Endothelial cell of umbilical vein (primary cell): ENCODE results near the gene C1orf116. TPM values are rescaled to one million over a fixed set of nuclear protein-coding genes. Genes with fewer than 3 reads are reported as not detected.

Source experiments
- BruUV-seq: library from RNA; stranded (reverse); fragments of 400-500 nt; replicated peaks from 2 replicates; lab custom pipeline; 2021; lab: Mats Ljungman, UMichigan
- CTCF ChIA-PET: fragments of 300-600, 350-600 bp; sonication (Branson Sonifier 250); formaldehyde crosslinking; loops from one replicate; lab custom pipeline; 2021; ENCODE audit warnings: antibody characterized with exemption, inconsistent platforms; lab: Charles Lee
- POLR2A ChIA-PET: fragments of 300-600, 350-600 bp; sonication (Branson Sonifier 250); formaldehyde crosslinking; loops from one replicate; lab custom pipeline; 2021; ENCODE audit warnings: antibody characterized with exemption, inconsistent platforms; lab: Charles Lee
- DNase-seq: peaks from one replicate; pipeline ENCODE4 v3.0.0-alpha.2; 2011; ENCODE audit warnings: low read depth, low spot score
- FAIRE-seq: peaks from 2 replicates; lab custom pipeline; 2011; peaks lifted over from hg19 to GRCh38; lab: Jason Lieb, UNC
- H2AFZ ChIP-seq: 2 replicates; pipeline ENCODE4 v1.6.0; 2012; ENCODE audit warnings: low read depth, low read length, control low read depth, inconsistent platforms
- H3K27ac ChIP-seq: 2 replicates; pipeline ENCODE4 v1.5.1; 2011; ENCODE audit warnings: low read depth, mild to moderate bottlenecking, control low read depth, low read length, moderate library complexity; ENCODE audit not compliant: insufficient read depth
- H3K27me3 ChIP-seq, 2 experiments: 2 replicates each; pipeline versions ENCODE4 v1.6.0 to v1.6.1; 2011; ENCODE audit warnings: low read length in 2 of 2, mixed read lengths in 1 of 2; ENCODE audit not compliant: control insufficient read depth in 2 of 2, insufficient read depth in 2 of 2
- H3K36me3 ChIP-seq, 2 experiments: 2 replicates in 1 of 2; 3 replicates in 1 of 2; pipeline ENCODE4 v1.5.1; 2011; ENCODE audit warnings: low read length in 2 of 2, mild to moderate bottlenecking in 1 of 2, moderate library complexity in 1 of 2; ENCODE audit not compliant: control insufficient read depth in 2 of 2, insufficient read depth in 2 of 2; ENCODE audit errors: extremely low read depth in 1 of 2
- H3K4me1 ChIP-seq: 3 replicates; pipeline ENCODE4 v1.5.1; 2011; ENCODE audit warnings: mild to moderate bottlenecking, low read length; ENCODE audit not compliant: control insufficient read depth, insufficient read depth; ENCODE audit errors: extremely low read depth
- H3K4me2 ChIP-seq: 2 replicates; pipeline ENCODE4 v1.6.1; 2011; ENCODE audit warnings: low read length, control low read depth, mixed read lengths; ENCODE audit not compliant: insufficient read depth
- H3K4me3 ChIP-seq, 3 experiments: fragments of 200-600 bp in 1 of 3; sonication (generic), shearing (Covaris generic) in 1 of 3; replicated peaks in 1 of 3; 2 replicates each; pipeline ENCODE4 v1.5.1; 2011 to 2016; ENCODE audit warnings: control low read depth in 3 of 3, low read length in 3 of 3, mild to moderate bottlenecking in 2 of 3, inconsistent platforms in 1 of 3, low read depth in 1 of 3, moderate library complexity in 1 of 3; ENCODE audit not compliant: insufficient read depth in 1 of 3
- H3K79me2 ChIP-seq: 2 replicates; pipeline ENCODE4 v1.6.0; 2012; ENCODE audit warnings: low read length, inconsistent platforms; ENCODE audit not compliant: control insufficient read depth, insufficient read depth
- H3K9ac ChIP-seq: replicated peaks from 2 replicates; pipeline ENCODE3; 2011; ENCODE audit warnings: low read length, control low read depth; ENCODE audit not compliant: insufficient read depth; ENCODE audit errors: extremely low read depth
- H3K9me1 ChIP-seq: replicated peaks from 3 replicates; pipeline ENCODE4 v1.6.0; 2011; ENCODE audit warnings: mild to moderate bottlenecking, low read length; ENCODE audit not compliant: control insufficient read depth, insufficient read depth; ENCODE audit errors: extremely low read depth
- H3K9me3 ChIP-seq: replicated peaks from 2 replicates; pipeline ENCODE4 v1.5.1; 2012; ENCODE audit warnings: low read length, inconsistent platforms; ENCODE audit not compliant: control insufficient read depth, insufficient read depth
- H4K20me1 ChIP-seq: replicated peaks from 2 replicates; pipeline ENCODE3; 2011; ENCODE audit warnings: mild to moderate bottlenecking, low read length; ENCODE audit not compliant: control insufficient read depth, insufficient read depth; ENCODE audit errors: extremely low read depth
- EZH2 ChIP-seq: IDR thresholded peaks from 2 replicates; pipeline ENCODE4 v1.6.1; 2012; ENCODE audit warnings: borderline replicate concordance, low read depth, mild to moderate bottlenecking, moderate library complexity, low read length, inconsistent platforms; ENCODE audit not compliant: severe bottlenecking
- FOS ChIP-seq: IDR thresholded peaks from 2 replicates; pipeline ENCODE4 v1.6.1; 2011; ENCODE audit warnings: mild to moderate bottlenecking, low read length, moderate library complexity, borderline replicate concordance; ENCODE audit not compliant: insufficient read depth
- GATA2 ChIP-seq: IDR thresholded peaks from 2 replicates; pipeline ENCODE4 v1.7.0; 2011; ENCODE audit warnings: low read depth, mild to moderate bottlenecking, moderate library complexity, mixed read lengths, low read length; ENCODE audit not compliant: insufficient read length, insufficient read depth
- JUN ChIP-seq: IDR thresholded peaks from 2 replicates; pipeline ENCODE4 v1.6.1; 2011; ENCODE audit warnings: borderline replicate concordance, low read depth; ENCODE audit not compliant: insufficient read length, insufficient read depth
- MYC ChIP-seq: IDR thresholded peaks from one replicate; pipeline ENCODE4 v1.6.1; 2011; ENCODE audit warnings: mild to moderate bottlenecking, low read depth, low read length
- POLR2A ChIP-seq: IDR thresholded peaks from 2 replicates; pipeline ENCODE4 v1.6.1; 2012; ENCODE audit warnings: low read depth, mild to moderate bottlenecking, control low read depth, low read length
- dilution Hi-C: fragments of 300-500 bp; cut with MboI; formaldehyde crosslinking; loops from one replicate; pipeline ENCODE4 v1.15.0; 2019; ENCODE audit warnings: low sequenced_read_pairs; ENCODE audit not compliant: extremely low pct_ligation_motif_present
- intact Hi-C: fragments of 100-400 bp; cut with micrococcal nuclease; formaldehyde crosslinking; loops from one replicate; pipeline ENCODE4 v1.10.0; 2022
- polyA plus RNA-seq, 4 experiments: library from polyadenylated mRNA; depleted of rRNA in 3 of 4; stranded (reverse) in 3 of 4; unstranded in 1 of 4; fragments of >200 nt; gene quantifications; 2 replicates each; pipeline versions ENCODE4 v1.2.1 to v1.2.3, GENCODE V29; 2011 to 2012; ENCODE audit warnings: missing spikeins in 1 of 4
- total RNA-seq: library from RNA; stranded (reverse); gene quantifications from 2 replicates; pipeline ENCODE4 v1.2.3, GENCODE V29; 2021
- TF ChIP-seq, protein P1 (sequence below): IDR thresholded peaks from 2 replicates; pipeline ENCODE4 v1.6.1; 2011; ENCODE audit not compliant: insufficient read depth, insufficient read length
- TF ChIP-seq, protein P2 (sequence below), 2 donors: IDR thresholded peaks; 1 replicate in 1 of 2; 2 replicates in 1 of 2; pipeline ENCODE4 v1.5.1; 2011; ENCODE audit warnings: low read length in 2 of 2, mild to moderate bottlenecking in 2 of 2, moderate library complexity in 2 of 2, control low read depth in 1 of 2, inconsistent platforms in 1 of 2, low read depth in 1 of 2; ENCODE audit not compliant: insufficient read depth in 1 of 2; ENCODE audit errors: extremely low read depth in 1 of 2

Gene C1orf116
- total and polyA plus RNA-seq, 2 donors (not counting 3 experiments of a cell fraction or from before 2014, with no cell fraction given) = 0.07 TPM; not detected in 1

DNA sequence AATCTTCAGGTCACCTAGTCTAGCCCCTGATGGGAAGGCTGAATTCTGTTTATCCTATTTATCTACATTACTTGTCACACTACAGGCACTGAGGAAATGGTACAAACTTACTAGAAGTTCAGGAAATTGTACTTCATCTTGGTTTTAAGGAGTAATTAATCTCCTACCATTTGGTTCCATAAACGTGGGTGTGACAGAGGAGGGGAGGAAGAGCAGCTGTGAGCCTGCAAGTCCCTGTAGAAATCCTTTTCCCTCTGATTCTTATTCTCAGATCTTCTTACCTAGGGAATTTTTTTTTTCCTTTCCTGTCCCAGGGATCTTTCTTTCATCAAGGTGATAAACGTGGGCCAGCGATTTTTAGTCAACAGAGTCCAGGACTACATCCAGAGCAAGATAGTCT lies 34.6 kb upstream of the C1orf116 start:
- no TSS peak for BruUV-seq
- CTCF ChIA-PET = interaction anchor here (1.6 kb wide), 1 partner anchor 13 kb away, joined by 6 read pairs; no protein-coding TSS in a partner anchor

More for the DNA sequence above, 34.6 kb upstream of the C1orf116 start:
- dilution Hi-C loops (no loop called here), intact Hi-C loops (no loop called here)
- no peaks in the 10 kb centered on the region for H3K79me2 ChIP-seq
- TF ChIP-seq MYC (no peak), GATA2 (no peak), FOS (no peak), JUN (no peak), EZH2 (no peak), POLR2A (no peak)
- TF ChIP-seq, protein P1, sequence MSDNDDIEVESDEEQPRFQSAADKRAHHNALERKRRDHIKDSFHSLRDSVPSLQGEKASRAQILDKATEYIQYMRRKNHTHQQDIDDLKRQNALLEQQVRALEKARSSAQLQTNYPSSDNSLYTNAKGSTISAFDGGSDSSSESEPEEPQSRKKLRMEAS = no peak
- TF ChIP-seq, protein P2, sequence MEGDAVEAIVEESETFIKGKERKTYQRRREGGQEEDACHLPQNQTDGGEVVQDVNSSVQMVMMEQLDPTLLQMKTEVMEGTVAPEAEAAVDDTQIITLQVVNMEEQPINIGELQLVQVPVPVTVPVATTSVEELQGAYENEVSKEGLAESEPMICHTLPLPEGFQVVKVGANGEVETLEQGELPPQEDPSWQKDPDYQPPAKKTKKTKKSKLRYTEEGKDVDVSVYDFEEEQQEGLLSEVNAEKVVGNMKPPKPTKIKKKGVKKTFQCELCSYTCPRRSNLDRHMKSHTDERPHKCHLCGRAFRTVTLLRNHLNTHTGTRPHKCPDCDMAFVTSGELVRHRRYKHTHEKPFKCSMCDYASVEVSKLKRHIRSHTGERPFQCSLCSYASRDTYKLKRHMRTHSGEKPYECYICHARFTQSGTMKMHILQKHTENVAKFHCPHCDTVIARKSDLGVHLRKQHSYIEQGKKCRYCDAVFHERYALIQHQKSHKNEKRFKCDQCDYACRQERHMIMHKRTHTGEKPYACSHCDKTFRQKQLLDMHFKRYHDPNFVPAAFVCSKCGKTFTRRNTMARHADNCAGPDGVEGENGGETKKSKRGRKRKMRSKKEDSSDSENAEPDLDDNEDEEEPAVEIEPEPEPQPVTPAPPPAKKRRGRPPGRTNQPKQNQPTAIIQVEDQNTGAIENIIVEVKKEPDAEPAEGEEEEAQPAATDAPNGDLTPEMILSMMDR (IDR thresholded peaks at IDR 0.05; ENCODE audit: extremely low read depth in 1 of 2, insufficient read depth in 1 of 2, low read depth in 1 of 2, low read length in 2 of 2) = no peak
- FAIRE-seq (no peak), DNase-seq (no peak)
- no peaks in the 10 kb centered on the region for H3K36me3 ChIP-seq
- H3K9me3 ChIP-seq = no peaks in the 10 kb centered on the region
- no peak overlapping the region for H2AFZ ChIP-seq
- POLR2A ChIA-PET = no interaction called here
- H3K27ac ChIP-seq = no peak overlapping the region
- no peaks in the 10 kb centered on the region for H3K9me1 ChIP-seq
- H3K4me2 ChIP-seq = no peak overlapping the region
- no peak overlapping the region for H3K4me3 ChIP-seq
- no peaks in the 10 kb centered on the region for H3K4me1 ChIP-seq
- no peaks in the 10 kb centered on the region for H4K20me1 ChIP-seq
- no peaks in the 10 kb centered on the region for H3K27me3 ChIP-seq
- H3K9ac ChIP-seq = no peak overlapping the region
